GM21737 (cell line): ENCODE measurements around the gene ANKRD55.

Experiments used
- ATAC-seq: cut with Tn5 transposase; IDR thresholded peaks from one replicate; pipeline ENCODE4 v1.9.1; 2021; ENCODE audit warnings: mild to moderate bottlenecking, moderate library complexity; ENCODE audit not compliant: unreplicated experiment

The ANKRD55 gene

GRCh38 chr5:56054666-56055065 is 178.5 kb downstream of the ANKRD55 start:
- ATAC-seq: no peak

DNA sequence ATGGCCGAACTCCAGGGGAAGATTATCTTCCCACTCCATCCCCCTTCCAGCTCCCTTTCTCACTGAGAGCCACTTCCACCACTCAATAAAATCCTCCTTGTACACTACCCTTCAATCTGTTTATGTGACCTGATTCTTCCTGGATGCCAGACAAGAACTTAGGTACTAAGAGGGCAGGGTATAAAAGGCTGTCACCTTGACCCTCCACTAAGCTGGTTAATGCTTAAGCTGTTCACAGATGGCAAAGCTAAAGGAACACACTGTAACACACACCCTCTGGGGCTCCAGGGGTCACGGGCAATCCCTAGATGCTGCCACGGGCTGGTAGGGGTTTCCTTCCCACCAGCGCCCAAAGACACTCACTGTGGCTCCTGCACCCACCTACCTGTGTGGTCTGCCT is 179.8 kb downstream of the ANKRD55 start:
- ATAC-seq: no peak

DNA sequence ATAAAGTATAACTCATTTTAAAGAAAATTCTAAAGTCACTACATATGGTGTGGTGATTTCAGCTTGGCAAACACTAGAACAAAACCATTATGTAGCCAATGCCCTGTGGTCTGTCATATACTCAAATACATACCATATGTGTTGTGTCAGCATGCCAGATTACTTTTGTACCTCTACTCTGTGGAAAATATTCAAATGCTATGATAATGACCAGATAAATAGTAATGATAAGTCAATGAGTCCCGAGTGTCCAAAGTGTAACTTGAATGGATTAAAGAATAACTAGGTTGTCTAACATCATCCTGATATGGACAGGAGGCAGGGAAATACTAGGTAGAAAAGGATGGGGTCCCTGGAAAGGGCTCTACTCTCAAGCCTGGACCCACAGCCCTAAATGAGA is 180.4 kb downstream of the ANKRD55 start:
- ATAC-seq: no peak

DNA sequence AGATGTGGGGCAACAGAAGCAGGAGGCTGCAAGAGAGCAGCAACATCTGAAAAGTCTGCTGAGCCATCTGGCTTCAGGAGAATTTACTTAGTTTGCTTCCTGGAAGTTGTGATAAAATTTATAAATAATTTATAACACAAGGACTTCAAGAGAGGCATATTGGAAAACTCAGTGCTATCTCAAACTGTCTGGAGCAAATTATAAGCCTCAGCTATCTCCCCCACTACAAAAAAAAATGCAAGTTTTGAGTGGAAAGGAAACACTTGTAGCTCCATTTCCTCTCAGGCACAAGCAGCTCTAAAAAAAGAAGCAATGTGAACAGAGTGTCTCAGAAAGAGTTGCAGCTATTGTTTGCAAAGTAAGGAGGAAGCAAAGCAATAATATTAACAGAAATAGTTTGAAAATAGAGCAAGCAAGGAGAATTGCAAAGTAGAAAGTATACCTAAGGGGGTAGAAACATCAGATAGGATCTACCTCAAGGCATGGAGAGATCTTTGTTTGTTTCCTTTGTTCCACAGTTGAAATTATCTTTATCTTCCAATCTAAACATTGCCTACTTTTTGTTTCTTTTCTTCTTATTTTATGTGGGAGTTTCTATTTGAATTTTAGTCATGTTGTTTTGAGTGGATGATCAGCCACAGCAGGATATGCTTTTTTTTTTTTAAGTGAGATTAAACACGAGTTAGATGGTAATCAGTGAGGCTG is 182.4 kb downstream of the ANKRD55 start:
- peak; percentile 79 for ATAC-seq
